HuH-7 (cell line): ENCODE results near the gene TRAF6.
"Not testable (repeated sequence)": the region's sequence is repeated elsewhere in the genome, so short reads cannot be mapped to it uniquely, and the experiment has no call there.

Experiments used
- DNase-seq: peaks from one replicate; pipeline ENCODE4 v3.0.0; 2011; ENCODE audit warnings: low spot score

Gene TRAF6, protein sequence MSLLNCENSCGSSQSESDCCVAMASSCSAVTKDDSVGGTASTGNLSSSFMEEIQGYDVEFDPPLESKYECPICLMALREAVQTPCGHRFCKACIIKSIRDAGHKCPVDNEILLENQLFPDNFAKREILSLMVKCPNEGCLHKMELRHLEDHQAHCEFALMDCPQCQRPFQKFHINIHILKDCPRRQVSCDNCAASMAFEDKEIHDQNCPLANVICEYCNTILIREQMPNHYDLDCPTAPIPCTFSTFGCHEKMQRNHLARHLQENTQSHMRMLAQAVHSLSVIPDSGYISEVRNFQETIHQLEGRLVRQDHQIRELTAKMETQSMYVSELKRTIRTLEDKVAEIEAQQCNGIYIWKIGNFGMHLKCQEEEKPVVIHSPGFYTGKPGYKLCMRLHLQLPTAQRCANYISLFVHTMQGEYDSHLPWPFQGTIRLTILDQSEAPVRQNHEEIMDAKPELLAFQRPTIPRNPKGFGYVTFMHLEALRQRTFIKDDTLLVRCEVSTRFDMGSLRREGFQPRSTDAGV

DNA sequence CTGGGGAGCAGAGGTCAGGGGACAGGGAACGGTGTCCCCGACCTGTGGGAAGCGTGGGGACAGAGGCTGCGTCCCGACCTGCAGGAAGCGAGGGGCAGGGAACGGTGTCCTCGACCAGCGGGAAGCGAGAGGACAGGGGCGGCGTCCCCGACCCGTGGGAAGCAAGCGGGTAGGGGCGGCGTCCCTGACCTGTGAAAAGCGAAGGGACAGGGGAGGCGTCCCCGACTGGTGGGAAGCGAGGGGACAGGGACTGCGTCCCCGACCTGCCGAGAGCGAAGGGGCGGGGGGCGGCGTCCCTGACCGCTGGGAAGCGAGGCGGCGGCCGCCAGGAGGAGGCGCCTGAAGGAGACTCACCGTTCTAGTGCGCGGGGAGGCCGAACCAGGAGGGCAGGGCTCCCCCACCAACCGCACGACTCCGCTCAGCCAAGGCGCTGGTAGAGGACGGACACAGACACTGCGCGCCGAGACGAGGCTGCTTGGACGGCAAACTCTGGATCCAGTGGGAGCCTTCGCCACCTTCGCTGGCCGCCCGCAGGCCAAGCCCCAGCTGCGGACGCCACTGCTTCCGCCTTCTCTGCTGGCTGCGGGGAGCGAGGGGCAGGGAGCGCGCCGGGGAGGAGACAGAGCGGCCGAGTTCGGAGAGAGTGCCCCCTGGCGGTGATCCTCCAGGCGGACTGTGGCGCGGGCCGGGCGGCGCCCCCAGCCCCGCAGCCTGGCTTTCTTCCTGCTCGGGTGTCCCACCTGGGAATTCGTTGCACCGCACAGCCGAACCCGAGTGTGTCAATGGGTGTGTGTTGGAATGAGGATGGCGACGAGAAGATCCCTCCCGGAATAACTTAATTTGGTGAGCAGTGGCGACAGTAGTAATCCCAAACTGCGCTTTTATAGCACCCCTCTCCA is at the start of gene TRAF6:
TRAF6 (minus strand) TSS at position 579 of the 900 bp plus-strand sequence. CDS start 8,757 bp downstream, outside the sequence.
- peak; percentile 60 for DNase-seq

DNA sequence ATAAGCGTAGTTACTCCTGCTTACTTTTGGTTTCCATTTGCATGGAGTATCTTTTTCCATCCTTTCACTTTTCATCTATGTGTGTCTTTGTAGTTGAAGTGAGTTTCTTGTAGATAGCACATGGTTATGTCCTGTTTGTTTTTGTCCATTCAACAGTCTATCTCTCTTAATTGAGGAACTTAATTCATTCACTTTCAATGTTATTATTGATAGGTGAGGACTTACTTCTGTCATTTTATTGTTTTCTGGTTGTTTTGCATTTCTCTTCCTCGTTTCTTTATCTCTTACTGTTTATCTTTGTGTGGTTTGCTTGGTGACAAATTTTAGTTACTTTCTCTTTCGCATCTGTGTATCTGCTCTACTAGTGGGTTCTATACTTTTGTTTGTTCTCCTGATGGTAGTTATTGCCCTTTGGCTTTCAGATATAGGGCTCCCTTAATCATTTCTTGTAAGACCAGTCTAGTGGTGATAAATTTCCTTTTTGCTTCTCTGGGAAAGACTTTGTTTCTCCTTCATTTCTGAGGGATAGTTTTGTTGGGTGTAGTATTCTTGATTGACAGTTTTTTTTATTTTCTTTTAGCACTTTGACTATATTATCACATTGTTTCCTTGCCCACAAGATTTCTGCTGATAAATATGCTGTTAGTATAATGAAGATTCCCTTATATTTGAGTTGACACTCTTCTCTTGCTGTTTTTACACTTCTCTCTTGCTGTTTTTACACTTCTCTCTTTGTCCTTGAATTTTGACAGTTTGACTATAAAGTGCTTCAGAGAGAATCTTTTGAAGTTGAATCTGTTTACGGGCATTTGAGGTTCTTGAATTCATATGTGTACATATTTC is 48.7 kb upstream of the TRAF6 start:
- no peak for DNase-seq

DNA sequence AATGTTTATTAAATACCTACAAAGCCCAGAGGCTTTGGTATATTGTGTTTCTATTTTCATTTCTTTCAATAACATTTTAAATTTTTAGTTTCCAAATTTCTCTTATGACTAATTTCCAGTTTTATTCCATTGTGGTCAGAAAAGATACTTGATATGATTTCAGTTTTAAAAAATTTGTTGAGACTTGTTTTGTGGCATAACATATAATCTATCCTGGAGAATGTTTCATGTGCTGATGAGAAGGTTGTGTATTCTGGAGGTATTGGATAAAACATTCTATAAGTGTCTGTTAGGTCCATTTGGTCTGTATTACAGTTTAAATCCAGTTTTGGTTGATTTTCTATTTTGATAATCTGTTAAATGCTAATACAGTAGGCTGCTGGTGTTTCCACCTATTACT is 47.9 kb upstream of the TRAF6 start:
- no peak for DNase-seq

DNA sequence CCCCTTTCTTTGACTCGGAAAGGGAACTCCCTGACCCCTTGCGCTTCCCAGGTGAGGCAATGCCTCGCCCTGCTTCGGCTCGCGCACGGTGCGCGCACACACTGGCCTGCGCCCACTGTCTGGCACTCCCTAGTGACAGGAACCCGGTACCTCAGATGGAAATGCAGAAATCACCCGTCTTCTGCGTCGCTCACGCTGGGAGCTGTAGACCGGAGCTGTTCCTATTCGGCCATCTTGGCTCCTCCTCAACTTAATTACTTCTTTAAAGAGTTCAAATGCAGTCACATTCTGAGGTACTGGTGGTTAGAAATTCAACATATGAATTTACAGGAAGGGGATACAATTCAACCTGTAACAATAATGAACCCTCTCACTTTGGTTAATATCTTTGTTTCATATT is 47.3 kb upstream of the TRAF6 start:
- not testable (repeated sequence) for DNase-seq

DNA sequence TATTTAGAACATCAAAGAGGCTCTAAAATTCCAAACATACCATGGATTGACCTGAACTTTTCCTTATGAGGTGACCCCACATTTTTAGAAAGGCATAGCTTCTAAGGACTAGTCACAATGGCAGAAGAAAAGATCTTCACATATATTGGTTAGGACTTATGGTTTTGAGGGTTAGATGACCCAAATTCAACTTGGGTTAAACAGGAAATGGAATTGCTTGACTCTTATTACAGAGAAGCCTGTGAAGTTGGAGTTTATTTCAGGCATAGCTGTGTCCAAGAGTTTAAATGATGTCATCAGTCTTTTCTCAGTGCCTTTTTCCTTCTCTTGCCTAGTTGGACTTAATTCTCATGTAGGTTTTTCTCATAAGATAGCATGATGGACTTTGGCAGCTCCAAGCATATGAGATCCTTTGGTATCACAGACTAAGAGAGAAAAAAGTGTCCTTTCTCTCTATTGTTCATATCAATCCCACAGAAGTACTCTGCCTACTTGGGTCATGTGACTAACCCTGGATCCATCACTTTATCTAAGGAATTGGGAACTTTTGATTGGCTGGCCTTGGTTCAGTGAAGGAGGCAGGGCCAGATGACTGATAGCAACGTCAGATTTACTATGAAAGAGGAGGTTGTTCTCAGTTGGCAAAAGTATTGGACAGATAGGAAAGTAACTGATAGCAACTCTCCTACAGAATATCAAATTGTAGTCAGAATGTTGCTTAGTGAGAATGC is 40.5 kb upstream of the TRAF6 start:
- no peak for DNase-seq

DNA sequence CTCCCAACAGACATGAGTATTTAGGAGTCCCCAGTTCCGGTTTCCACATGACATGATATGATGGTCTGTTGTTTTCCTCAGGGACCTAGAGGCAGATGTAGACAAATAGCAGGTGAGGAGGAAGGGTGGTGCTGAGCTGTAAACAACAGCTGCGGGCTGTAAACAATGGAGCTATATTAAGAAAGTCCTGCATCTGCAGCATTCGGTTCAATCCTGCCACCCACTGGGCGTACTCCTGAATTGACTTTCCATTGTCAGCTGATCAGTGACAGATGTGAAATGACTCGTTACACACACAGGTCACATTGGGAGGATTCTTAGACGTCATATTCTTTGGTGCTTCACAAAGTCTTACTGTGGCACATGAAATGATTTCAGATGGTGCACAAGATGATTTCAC is 30.9 kb upstream of the TRAF6 start:
- DNase-seq: no peak

DNA sequence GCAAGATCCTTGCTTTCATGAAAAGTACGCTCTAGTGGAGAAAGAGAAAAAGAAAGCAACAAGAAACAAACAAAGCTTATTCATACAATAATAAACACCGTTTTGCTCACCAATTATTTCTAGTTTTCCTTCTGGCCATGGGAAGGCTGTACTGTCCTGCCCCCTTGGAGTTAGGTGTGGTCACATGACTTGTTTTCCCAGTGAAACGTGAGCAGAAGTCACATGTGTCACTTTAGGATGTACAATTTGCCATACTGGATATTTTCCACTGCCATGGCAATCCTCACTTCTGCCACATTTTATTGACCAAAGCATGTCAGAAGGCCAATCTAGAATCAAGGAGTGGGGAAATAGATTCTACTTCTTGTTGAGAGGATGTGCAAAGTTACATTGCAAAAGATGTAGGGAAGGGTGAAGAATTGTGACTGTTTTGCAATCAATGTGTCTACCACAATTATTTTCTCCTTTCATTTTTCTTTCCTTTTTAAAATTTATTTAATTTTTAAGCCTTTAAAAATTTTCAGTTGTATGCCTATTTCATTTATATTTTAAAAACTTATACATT is 24.3 kb upstream of the TRAF6 start:
- DNase-seq: no peak

DNA sequence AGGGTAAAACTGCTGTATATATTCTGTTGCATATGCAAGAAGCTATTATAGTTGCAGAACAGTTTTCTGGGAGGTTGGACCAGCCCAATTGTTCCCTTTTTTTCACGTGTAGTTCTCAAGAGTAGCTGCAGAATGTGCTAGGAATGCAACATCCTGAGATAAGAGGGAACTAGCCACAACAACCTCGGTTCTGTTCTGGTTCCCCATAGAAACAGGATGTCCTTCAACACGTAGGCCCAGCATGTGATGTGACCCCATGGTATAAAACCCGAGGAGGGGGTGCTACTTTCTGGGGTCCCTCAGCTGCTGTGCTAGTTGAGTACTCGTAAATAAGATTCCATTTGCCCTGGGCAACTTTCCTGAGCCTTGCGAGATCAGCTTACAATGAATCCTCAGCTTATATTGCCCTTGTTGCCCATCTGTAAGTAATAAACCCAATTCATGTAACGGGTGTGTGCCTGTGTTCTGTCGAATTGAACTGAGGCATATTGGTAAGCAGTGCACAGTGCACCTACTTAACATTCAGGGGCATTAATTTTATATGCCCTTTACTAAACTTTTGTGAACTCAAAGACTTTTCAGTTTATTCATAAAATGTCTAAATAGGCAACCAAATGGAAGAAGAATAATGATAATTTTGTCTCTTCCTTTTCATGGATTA is 23.0 kb upstream of the TRAF6 start:
- no peak for DNase-seq

DNA sequence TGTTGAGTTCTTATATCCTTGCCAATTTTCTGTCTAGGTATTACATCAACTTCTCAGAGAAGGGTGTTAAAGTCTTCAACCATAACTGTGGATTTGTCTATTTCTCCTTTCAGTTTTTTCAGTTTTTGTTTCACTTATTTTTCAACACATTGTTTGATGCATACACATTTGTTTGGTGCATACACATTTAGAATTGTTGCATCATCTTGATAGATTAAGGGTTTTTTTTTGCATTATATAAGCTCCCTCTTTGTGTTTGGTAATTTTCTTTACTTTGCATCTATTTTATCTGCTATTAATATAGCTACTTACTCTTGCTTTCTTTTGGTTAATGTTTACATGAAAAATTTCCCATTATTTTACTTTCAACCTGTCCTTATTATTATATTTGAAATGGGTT is 20.8 kb upstream of the TRAF6 start:
- DNase-seq: no peak

DNA sequence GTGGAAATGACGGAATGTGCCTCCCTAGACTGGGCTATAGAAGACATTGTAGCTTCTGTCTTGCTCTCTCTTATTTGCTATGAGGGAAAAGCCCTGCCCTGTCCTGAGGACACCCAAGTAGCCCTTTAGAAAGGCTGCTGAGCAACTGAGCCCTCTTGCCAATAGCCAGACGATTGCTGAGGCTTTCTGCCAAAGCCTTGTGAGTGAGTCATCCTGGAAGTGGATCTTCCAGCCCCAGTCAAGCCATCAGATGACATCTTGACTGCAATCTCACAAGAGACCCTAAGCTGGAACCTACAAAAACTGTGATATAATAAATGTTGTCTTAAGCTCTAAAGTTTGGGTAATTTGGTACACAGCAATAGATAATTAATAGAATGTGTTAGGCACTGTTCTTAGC is 3.9 kb upstream of the TRAF6 start:
- no peak for DNase-seq

DNA sequence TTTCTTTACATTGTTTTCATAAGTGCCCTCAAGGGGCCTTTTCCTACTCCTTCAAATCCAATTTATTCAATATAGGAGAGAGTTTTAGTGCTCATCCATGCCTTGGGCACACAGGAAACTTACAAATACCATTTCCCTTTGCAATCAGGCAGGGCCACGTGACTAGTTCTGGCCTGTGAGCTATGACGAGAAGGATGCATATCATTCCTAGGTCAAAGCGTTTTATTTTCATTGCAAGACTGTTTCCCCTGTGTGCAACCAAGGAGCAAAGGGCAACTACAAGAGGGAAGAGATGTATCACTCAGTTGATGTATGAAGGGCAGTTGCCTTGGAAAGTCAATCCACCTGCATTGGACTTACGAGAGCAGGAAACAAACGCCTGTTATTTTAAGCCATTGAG is 1.9 kb upstream of the TRAF6 start:
- DNase-seq: no peak

DNA sequence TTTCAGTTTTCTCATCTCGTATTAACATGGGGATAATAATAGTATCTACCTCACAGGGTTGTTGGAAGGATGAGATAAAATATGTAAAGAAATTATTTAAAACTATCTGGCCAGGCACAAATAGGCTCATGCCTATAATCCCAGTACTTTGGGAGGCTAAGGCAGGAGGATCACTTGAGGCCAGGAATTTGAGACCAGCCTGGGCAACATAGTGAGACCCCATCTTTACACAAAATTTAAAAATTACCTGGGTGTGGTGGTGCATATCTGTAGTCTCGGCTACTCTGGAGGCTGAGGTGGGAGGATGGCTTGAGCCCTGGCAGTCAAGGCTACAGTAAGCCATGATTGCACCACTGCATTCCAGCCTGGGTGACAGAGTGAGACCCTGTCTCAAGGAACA is 990 bp upstream of the TRAF6 start:
- not testable (repeated sequence) for DNase-seq

DNA sequence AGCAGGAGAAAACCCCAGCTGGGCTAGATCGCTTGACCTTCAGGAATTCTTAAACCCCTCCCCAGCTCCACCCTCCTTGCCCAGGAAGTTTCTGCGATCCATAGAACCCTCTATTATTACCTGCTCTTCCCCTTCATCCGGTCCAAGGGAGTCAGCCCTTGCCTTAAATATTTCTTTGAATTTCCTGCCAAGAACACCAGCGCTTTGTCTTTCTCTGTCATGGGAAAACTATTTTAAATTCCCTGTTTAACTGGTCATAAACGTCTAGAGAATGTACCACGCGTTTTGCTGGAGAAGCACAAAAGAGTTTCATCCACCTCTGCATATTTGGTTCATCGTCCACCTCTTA is 496 bp upstream of the TRAF6 start:
- peak; percentile 21 for DNase-seq

DNA sequence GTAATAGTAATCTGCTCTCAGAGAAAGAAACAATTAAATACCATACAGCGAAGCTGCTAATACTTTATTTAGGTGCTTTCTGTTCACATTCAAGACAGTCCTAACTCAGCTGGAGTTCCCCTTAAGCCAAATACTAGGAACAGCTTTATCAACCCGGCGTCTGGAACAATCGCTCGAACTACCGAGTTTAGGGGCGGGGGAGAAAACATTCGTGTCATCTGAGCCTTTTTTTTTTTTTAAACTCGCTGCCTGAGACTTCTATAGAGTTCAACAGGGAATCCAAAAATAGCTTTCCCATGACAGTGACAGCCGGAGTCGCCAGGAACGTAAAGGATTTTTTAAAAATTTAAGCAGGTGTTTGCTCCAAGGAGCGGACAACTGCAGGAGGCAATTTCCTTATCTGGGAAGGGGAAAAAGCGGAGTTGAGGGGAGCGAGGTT is 852 bp downstream of the TRAF6 start:
- DNase-seq: no peak

DNA sequence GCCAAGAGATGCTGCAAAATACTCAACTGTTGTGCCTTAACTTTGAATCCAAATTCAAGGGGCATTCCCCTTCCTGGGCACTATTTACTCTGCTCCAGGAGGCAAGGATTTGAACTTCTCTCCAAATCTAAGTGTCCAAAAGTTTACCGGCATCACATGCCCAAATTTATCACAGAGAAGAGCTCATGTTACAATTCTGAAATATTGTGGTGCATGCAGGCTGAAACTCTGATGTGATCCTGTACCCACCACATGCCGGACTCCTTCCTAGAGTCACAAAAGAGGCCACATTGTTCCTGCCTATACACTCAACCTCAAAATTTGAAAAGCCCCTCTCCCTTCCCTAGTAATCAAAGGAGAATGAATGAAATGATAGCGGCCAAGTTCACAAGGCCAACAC is 1.3 kb downstream of the TRAF6 start:
- no peak for DNase-seq

DNA sequence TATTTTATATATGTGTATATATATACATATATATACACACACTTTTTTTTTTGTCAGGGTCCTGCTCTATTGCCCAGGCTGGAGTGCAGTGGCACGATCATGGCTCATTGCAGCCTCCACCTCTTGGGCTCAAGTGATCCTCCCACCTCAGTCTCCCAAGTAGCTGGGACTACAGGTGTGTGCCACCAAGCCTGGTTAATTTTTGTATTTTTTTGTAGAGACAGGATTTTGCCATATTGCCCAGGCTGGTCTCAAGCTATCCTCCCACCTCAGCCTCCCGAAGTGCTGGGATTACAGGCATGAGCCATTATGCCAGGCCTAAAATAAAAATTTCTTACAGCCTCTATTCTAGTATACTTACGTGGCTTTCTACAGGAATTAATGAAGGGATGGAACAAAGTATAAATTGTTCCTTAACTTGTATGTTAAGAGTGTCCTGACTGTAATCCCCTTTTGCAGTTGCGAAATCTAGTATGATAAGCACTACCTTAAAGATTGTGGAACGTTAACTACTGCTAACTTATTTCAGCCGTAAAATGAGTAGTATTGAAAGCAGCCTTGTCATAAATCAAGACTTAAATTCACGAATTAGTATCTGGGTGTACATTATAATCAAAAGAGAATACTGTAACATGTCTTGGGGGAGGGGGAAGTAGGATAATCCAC is 2.1 kb downstream of the TRAF6 start:
- DNase-seq: no peak

DNA sequence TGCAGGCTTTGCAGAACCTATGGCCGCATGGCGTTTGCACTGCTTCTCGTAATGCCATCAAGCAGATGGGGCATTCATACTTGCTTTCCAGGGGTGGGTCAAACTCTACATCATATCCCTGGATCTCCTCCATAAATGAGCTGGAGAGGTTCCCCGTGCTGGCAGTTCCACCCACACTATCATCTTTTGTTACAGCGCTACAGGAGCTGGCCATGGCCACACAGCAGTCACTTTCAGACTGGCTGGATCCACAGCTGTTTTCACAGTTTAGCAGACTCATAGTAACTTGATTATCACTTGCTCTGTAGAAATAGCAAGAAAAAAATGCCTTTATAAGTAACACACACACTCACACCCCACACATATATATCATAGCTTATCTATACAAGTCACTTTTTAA is 8.8 kb downstream of the TRAF6 start:
- DNase-seq: no peak

DNA sequence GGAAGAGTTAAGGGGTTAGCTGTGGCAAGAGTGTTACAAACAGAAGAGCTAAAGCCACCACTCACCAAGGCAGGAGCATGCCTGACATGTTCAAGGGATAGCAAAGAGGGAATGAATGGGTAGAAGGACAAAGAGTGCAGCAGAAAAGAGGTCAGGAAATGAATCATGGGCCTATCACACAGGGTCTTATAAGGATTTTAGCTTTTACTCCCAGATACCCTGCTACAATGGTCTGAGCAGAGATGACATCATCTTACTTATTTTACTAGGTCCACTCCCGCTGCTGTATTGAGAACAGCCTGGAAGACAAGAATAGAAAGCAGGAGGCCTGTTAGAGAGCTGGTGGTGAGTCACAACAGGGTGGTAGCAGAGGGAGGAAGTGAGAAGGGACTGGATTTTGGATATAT is 9.8 kb downstream of the TRAF6 start:
- DNase-seq: no peak

DNA sequence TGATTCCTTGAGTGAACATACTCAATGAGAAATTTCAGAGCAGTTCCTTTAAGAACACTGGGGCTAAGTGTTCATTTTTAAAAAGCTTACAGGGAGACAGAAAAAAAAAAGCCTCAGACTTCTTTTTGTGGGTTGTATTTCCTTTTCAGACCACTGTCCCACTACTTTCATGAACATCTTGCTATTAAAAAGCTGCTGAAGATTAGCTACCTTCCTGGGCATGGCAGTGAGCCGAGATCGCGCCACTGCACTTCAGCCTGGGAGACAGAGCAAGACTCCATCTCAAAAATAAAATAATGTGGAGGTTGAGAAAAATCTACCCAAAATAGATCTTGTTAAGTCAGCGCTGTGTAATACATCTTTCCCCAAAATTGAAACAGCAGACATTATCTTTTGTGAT is 10.8 kb downstream of the TRAF6 start:
- no peak for DNase-seq

DNA sequence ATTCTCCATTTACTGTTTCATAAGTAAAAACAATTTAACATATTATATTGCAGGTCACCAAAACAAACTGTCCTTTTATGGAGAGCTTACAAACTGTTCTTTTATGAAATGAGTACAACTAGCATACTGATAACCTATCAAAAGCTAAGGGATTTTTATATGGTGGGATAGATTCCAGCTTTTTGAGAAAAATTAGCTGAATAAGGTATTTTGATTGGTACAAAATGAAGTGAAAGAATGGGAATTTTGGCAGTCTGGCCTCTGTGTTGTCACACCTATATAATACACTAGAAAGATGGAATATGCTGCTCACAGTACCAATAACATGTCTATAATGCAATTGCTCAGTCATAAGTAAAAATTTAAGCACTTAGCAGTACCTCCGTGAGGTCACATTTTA is 11.4 kb downstream of the TRAF6 start:
- DNase-seq: no peak
